ENCODE results near the gene NR2F1-AS1.
"Not testable (repeated sequence)": the region's sequence is repeated elsewhere in the genome, so short reads cannot be mapped to it uniquely, and the experiment has no call there.

The NR2F1-AS1 gene

GRCh38 chr5:93510626-93511380 is 70.2 kb downstream of the NR2F1-AS1 start:
- H3K4me1 Mint-ChIP-seq (ENCODE audit: low read depth), result no peaks in the 10 kb centered on the region
- no peaks in the 10 kb centered on the region for H3K36me3 Mint-ChIP-seq (ENCODE audit: low read depth)
- peaks cover 5% of the 10 kb centered on the region for H3K9me3 Mint-ChIP-seq
- H3K27me3 Mint-ChIP-seq, result no peaks in the 10 kb centered on the region
- H3K27ac Mint-ChIP-seq, result no peak overlapping the region
- H3K4me3 Mint-ChIP-seq, result no peak overlapping the region
- intact Hi-C loops (cut with micrococcal nuclease), result no loop called here

DNA sequence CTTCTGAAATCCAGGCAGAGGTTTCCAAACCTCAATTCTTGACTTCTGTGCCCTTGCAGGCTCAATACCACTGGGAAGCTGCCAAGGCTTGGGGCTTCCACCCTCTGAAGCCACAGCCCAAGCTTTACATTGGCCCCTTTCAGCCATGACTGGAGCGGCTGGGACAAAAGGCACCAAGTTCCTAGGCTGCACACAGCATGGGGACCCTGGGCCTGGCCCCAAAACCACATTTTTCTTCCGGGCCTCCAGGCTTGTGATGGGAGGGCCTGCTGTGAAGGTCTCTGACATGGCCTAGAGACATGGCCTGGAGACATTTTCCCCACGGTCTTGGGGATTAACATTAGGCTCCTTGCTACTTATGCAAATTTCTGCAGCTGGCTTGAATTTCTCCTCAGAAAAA is 75.5 kb downstream of the NR2F1-AS1 start:
- H3K36me3 Mint-ChIP-seq (ENCODE audit: low read depth); H3K27ac Mint-ChIP-seq; H3K4me1 Mint-ChIP-seq (ENCODE audit: low read depth); intact Hi-C loops (cut with micrococcal nuclease); H3K4me3 Mint-ChIP-seq; H3K27me3 Mint-ChIP-seq: not testable (repeated sequence)
- peaks cover 14% of the 10 kb centered on the region for H3K9me3 Mint-ChIP-seq

- Mint-ChIP-seq H3K36me3 (ENCODE audit: low read depth) (no peaks in the 10 kb centered on the region), H3K27me3 (no peaks in the 10 kb centered on the region), H3K4me3 (no peak overlapping the region), H3K9me3 (peaks cover 14% of the 10 kb centered on the region), H3K27ac (no peak overlapping the region), H3K4me1 (ENCODE audit: low read depth) (no peaks in the 10 kb centered on the region)
- intact Hi-C loops (cut with micrococcal nuclease), result no loop called here
Observed at GRCh38 chr5:93503598-93504067, 77.4 kb downstream of the NR2F1-AS1 start.

GRCh38 chr5:93497096-93497495 is 83.9 kb downstream of the NR2F1-AS1 start:
- Mint-ChIP-seq H3K9me3 (no peaks in the 10 kb centered on the region), H3K4me3 (no peak overlapping the region)
- intact Hi-C loops (cut with micrococcal nuclease), result no loop called here

DNA sequence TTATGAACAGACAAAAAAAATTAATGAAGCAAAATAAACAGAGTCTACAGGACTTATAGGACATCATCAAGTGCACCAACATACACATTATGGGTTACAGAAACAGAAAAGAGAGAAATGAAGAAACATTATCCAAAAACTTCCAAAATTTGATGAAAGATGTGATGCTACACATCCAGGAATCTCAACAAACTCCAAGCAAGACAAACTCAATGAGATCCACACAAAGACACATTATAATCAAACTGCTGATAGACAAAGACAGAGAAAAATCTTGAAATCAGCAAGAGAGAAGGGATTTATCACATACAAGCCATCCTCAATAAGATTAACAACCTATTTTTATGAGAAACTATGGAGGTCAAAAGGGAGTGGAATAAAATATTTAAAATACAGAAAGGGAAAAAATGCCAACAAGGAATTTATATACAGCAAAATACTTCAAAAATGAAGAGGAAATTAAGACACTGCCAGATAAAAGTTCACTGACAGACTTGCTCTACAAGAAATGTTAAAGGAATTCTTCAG is 101.0 kb downstream of the NR2F1-AS1 start:
- H3K36me3 Mint-ChIP-seq (ENCODE audit: low read depth), result no peaks in the 10 kb centered on the region
- H3K27me3 Mint-ChIP-seq, result no peaks in the 10 kb centered on the region
- H3K4me3 Mint-ChIP-seq, result no peak overlapping the region
- no peak overlapping the region for H3K27ac Mint-ChIP-seq
- H3K9me3 Mint-ChIP-seq, result peaks cover 34% of the 10 kb centered on the region
- intact Hi-C loops (cut with micrococcal nuclease), result no loop called here
- H3K4me1 Mint-ChIP-seq (ENCODE audit: low read depth), result no peaks in the 10 kb centered on the region

More at GRCh38 chr5:93497096-93497495, 83.9 kb downstream of the NR2F1-AS1 start:
- Mint-ChIP-seq H3K27ac (no peak overlapping the region), H3K27me3 (no peaks in the 10 kb centered on the region), H3K36me3 (ENCODE audit: low read depth) (no peaks in the 10 kb centered on the region), H3K4me1 (ENCODE audit: low read depth) (no peaks in the 10 kb centered on the region)

GRCh38 chr5:93477816-93478215 is 103.2 kb downstream of the NR2F1-AS1 start:
- Mint-ChIP-seq H3K36me3 (ENCODE audit: low read depth) (no peaks in the 10 kb centered on the region), H3K9me3 (peaks cover 16% of the 10 kb centered on the region)
- intact Hi-C loops (cut with micrococcal nuclease), result no loop called here

GRCh38 chr5:93476251-93476742 is 104.7 kb downstream of the NR2F1-AS1 start:
- H3K27me3 Mint-ChIP-seq, result no peaks in the 10 kb centered on the region
- H3K9me3 Mint-ChIP-seq, result peaks cover 14% of the 10 kb centered on the region
- no peaks in the 10 kb centered on the region for H3K4me1 Mint-ChIP-seq (ENCODE audit: low read depth)
- intact Hi-C loops (cut with micrococcal nuclease), result no loop called here
- no peaks in the 10 kb centered on the region for H3K36me3 Mint-ChIP-seq (ENCODE audit: low read depth)
- no peak overlapping the region for H3K4me3 Mint-ChIP-seq
- H3K27ac Mint-ChIP-seq, result no peak overlapping the region

More at GRCh38 chr5:93477816-93478215, 103.2 kb downstream of the NR2F1-AS1 start:
- H3K4me1 Mint-ChIP-seq (ENCODE audit: low read depth), result no peaks in the 10 kb centered on the region
- no peaks in the 10 kb centered on the region for H3K27me3 Mint-ChIP-seq
- H3K4me3 Mint-ChIP-seq, result no peak overlapping the region
- no peak overlapping the region for H3K27ac Mint-ChIP-seq

DNA sequence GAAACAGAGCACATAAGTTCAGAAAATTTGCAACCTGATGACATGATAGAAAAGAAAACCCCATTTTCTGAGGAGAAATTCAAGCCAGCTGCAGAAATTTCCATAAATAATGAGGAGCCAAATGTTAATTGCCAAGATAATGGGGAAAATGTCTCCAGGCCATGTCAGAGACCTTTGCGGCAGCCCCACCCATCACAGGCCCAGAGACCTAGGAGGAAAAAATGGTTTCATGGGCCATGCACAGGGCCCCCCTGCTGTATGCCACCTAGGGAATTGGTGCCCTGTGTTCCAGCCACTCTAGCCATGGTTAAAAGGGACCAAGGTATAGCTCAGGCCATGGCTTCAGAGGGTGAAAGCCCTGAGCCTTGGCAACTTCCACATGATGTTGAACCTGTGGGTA is 118.1 kb downstream of the NR2F1-AS1 start:
- H3K27ac Mint-ChIP-seq, result no peak overlapping the region
- no peaks in the 10 kb centered on the region for H3K27me3 Mint-ChIP-seq
- no peaks in the 10 kb centered on the region for H3K36me3 Mint-ChIP-seq (ENCODE audit: low read depth)
- intact Hi-C loops (cut with micrococcal nuclease), result no loop called here
- H3K9me3 Mint-ChIP-seq, result peaks cover 65% of the 10 kb centered on the region
- H3K4me1 Mint-ChIP-seq (ENCODE audit: low read depth), result no peaks in the 10 kb centered on the region
- no peak overlapping the region for H3K4me3 Mint-ChIP-seq

GRCh38 chr5:93461756-93462155 is 119.3 kb downstream of the NR2F1-AS1 start:
- intact Hi-C loops (cut with micrococcal nuclease), result no loop called here
- H3K36me3 Mint-ChIP-seq (ENCODE audit: low read depth), result no peaks in the 10 kb centered on the region
- H3K27me3 Mint-ChIP-seq, result no peaks in the 10 kb centered on the region
- H3K4me3 Mint-ChIP-seq, result no peak overlapping the region
- no peaks in the 10 kb centered on the region for H3K4me1 Mint-ChIP-seq (ENCODE audit: low read depth)
- H3K9me3 Mint-ChIP-seq, result peaks cover 60% of the 10 kb centered on the region
- H3K27ac Mint-ChIP-seq, result no peak overlapping the region

GRCh38 chr5:93460286-93460685 is 120.7 kb downstream of the NR2F1-AS1 start:
- peaks cover 45% of the 10 kb centered on the region for H3K9me3 Mint-ChIP-seq
- no peak overlapping the region for H3K27ac Mint-ChIP-seq
- intact Hi-C loops (cut with micrococcal nuclease), result no loop called here
- H3K36me3 Mint-ChIP-seq (ENCODE audit: low read depth), result no peaks in the 10 kb centered on the region
- H3K4me1 Mint-ChIP-seq (ENCODE audit: low read depth), result no peaks in the 10 kb centered on the region
- H3K27me3 Mint-ChIP-seq, result no peaks in the 10 kb centered on the region
- H3K4me3 Mint-ChIP-seq, result no peak overlapping the region

DNA sequence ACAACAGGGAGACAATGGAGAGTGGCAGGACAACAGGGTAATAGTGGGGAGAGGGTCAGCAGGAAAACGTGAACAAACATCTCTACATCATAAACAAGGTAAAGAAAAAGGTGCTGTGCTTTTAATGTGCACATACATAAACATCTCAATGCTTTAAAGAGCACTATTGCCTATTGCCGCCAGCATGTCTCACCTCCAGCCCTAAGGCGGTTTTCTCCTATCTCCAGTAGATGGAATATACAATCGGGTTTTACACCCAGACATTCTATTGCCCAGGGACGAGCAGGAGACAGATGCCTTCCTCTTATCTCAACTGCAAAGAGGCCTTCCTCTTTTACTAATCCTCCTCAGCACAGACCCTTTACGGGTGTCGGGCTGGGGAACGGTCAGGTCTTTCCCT is 124.2 kb downstream of the NR2F1-AS1 start:
- H3K36me3 Mint-ChIP-seq (ENCODE audit: low read depth); intact Hi-C loops (cut with micrococcal nuclease); H3K27me3 Mint-ChIP-seq; H3K27ac Mint-ChIP-seq; H3K4me1 Mint-ChIP-seq (ENCODE audit: low read depth); H3K4me3 Mint-ChIP-seq: not testable (repeated sequence)
- H3K9me3 Mint-ChIP-seq, result peaks cover 23% of the 10 kb centered on the region

DNA sequence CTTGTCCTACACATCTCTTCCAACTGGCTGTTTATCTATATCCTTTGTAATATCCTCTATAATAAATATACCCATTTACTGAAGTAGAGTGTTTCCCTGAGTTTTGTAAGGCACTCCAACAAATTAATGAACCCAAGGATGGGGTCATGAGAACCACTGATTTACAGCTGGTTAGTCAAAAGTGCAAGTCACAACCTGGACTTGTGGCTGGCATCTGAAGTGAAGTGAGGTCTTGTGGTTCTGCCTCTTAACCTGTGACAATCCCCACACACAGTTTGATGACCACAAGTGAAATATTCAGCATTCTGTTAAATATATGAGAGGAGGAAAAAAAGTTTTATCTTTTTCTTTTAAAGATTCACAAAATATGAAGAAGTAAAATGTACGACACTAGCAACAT is 126.1 kb downstream of the NR2F1-AS1 start:
- Mint-ChIP-seq H3K36me3 (ENCODE audit: low read depth) (no peaks in the 10 kb centered on the region), H3K4me3 (no peak overlapping the region), H3K27ac (no peak overlapping the region), H3K9me3 (peaks cover 8% of the 10 kb centered on the region), H3K4me1 (ENCODE audit: low read depth) (no peaks in the 10 kb centered on the region), H3K27me3 (no peaks in the 10 kb centered on the region)
- intact Hi-C loops (cut with micrococcal nuclease), result no loop called here

DNA sequence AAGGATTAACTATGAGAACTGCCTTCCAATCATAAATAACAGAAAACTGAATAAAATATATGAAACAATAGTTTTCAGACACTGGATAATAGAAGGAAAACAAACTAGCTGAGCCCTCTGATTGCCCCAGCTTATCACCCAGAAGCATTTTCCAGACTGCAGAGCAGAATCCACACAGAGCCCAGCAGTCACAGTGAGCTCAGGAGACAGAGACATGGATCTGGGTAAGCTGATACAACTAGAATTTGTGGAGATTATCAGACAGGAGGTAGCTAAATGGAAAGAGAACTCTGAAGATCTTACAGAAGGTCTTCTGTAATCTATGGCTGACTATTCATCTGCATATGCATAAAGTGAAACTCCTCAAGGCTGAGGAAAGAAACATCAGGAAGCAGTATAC is 128.8 kb downstream of the NR2F1-AS1 start:
- H3K27me3 Mint-ChIP-seq, result no peaks in the 10 kb centered on the region
- intact Hi-C loops (cut with micrococcal nuclease), result no loop called here
- no peaks in the 10 kb centered on the region for H3K4me1 Mint-ChIP-seq (ENCODE audit: low read depth)
- H3K9me3 Mint-ChIP-seq, result no peaks in the 10 kb centered on the region
- H3K27ac Mint-ChIP-seq, result no peak overlapping the region
- no peak overlapping the region for H3K4me3 Mint-ChIP-seq
- no peaks in the 10 kb centered on the region for H3K36me3 Mint-ChIP-seq (ENCODE audit: low read depth)

GRCh38 chr5:93438124-93438523 is 142.9 kb downstream of the NR2F1-AS1 start:
- Mint-ChIP-seq H3K4me1 (ENCODE audit: low read depth) (no peaks in the 10 kb centered on the region), H3K27ac (no peak overlapping the region), H3K36me3 (ENCODE audit: low read depth) (no peaks in the 10 kb centered on the region), H3K9me3 (peaks cover 26% of the 10 kb centered on the region), H3K27me3 (no peaks in the 10 kb centered on the region), H3K4me3 (no peak overlapping the region)
- intact Hi-C loops (cut with micrococcal nuclease), result no loop called here

DNA sequence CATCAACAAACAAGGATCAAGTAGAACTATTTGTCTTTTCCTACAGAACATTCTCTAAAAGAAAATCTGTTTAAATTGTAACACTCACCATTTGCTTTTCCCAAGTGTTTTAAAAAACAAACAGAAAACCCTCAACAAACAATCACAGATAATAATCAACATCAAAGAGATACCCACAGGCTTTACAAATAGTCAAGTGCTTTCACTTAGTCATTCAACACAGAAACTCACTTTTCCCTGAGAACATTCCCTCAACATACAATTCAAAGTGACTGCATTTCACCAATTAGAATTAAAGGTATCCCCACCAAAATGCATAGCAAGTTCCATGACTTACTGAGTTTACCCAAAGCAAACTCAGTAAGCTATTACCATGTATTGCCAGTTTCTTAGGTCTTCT is 144.9 kb downstream of the NR2F1-AS1 start:
- Mint-ChIP-seq H3K27me3 (no peaks in the 10 kb centered on the region), H3K4me1 (ENCODE audit: low read depth) (no peaks in the 10 kb centered on the region), H3K36me3 (ENCODE audit: low read depth) (no peaks in the 10 kb centered on the region), H3K4me3 (no peak overlapping the region), H3K9me3 (peaks cover 10% of the 10 kb centered on the region), H3K27ac (no peak overlapping the region)
- intact Hi-C loops (cut with micrococcal nuclease), result no loop called here

Measured in dendritic cell treated with granulocyte-macrophage colony-stimulating factor and Interleukin-4, amounts not matched to agents 40 ng/mL and 50 ng/mL, for 4 days (primary cell).